ENCODE measurements around the gene ZC3H7B.

ZC3H7B gene

DNA sequence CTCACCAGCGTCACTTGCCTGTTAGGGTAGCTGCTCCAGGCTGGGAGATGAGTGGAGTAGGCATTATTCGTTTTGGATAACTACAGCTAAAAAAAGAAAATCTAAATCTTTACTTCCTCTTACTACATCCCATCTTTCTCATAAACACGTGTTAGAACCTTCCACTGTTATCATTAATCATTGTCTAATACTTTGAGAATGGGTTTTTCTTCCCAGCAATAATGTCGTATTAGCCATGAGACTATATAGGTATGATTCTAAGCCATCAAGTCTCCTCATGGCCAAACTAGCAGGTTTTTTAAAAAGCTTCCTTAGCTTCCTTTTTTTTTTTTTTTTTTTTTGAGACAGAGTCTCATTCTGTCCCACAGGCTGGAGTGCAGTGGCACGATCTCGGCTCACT, 76.5 kb downstream of the ZC3H7B start:
- H3K4me1 ChIP-seq (ENCODE audit: control extremely low read depth in 1 of 4, control insufficient read depth in 4 of 4, insufficient read depth in 4 of 4, low read length in 3 of 4) = peaks cover 0 to 18% (median 14%) of the 10 kb centered on the region in 4 experiments
- 83% methylated on average over 1 of the region's 6 CpGs for WGBS (ENCODE audit: insufficient coverage)
- CTCF ChIA-PET = interaction anchor here (0.6 to 1.2 kb wide), 3 partner anchors 15 to 220 kb away, joined by 3 to 4 read pairs (median 3); no protein-coding TSS in a partner anchor
- peak in 1 of 3 donors; percentile 2 for DNase-seq
- POLR2A ChIA-PET = interaction anchor here (1.4 kb wide), 1 partner anchor 76 kb away, joined by 3 read pairs; the partner anchor contains the start of gene ZC3H7B
- H3K27ac ChIP-seq (ENCODE audit: insufficient read depth in 1 of 2, low read depth in 1 of 2, low read length in 2 of 2, poor library complexity in 1 of 2, severe bottlenecking in 2 of 2) = no peak overlapping the region
- H3K27me3 ChIP-seq (replicated peaks in 2 of 5; ENCODE audit: control insufficient read depth in 4 of 5, insufficient read depth in 5 of 5, low read length in 4 of 5) = peaks cover 0 to 2% (median 0%) of the 10 kb centered on the region in 5 experiments
- H3K36me3 ChIP-seq (ENCODE audit: control insufficient read depth in 4 of 4, insufficient read depth in 4 of 4, low read length in 3 of 4) = no peaks in the 10 kb centered on the region
- no peak overlapping the region for H3K4me3 ChIP-seq (ENCODE audit: control insufficient read depth in 1 of 7, extremely low read depth in 1 of 7, insufficient read depth in 4 of 7, low read depth in 2 of 7, low read length in 6 of 7)
- no peaks in the 10 kb centered on the region for H3K9me3 ChIP-seq (ENCODE audit: control extremely low read depth in 1 of 5, control insufficient read depth in 4 of 5, insufficient read depth in 2 of 5, low read depth in 1 of 5, low read length in 4 of 5)

DNA sequence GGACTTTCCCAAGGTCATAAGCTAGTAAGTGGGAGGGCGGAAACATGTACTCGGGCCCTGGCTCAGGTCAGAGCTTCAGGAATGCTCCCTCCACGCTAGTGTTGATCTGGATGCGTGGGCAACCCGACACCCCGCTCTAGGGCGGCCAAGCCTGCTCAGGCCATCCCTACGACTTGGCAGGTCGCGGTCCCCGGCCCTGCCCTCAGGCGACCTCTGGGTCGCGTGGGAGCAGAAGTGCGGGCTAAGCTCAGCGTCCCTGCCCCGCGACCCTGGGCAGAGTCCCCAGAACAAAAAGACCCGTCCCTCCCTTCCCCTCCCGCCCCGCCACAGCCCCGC, 79.6 kb downstream of the ZC3H7B start:
- CTCF ChIA-PET = interaction anchor here (1.1 to 3.9 kb wide), 5 partner anchors 9 to 137 kb away, joined by 3 to 12 read pairs (median 3); no protein-coding TSS in a partner anchor
- Histone ChIP-seq H3K36me3 (ENCODE audit: control insufficient read depth in 4 of 4, insufficient read depth in 4 of 4, low read length in 3 of 4) (no peaks in the 10 kb centered on the region), H3K4me3 (ENCODE audit: control insufficient read depth in 1 of 7, extremely low read depth in 1 of 7, insufficient read depth in 4 of 7, low read depth in 2 of 7, low read length in 6 of 7) (peak overlapping the region in 6 of 7 experiments; percentile 43 to 76 (median 64)), H3K4me1 (ENCODE audit: control extremely low read depth in 1 of 4, control insufficient read depth in 4 of 4, insufficient read depth in 4 of 4, low read length in 3 of 4) (peaks cover 0 to 22% (median 16%) of the 10 kb centered on the region in 4 experiments), H3K27me3 (replicated peaks in 2 of 5; ENCODE audit: control insufficient read depth in 4 of 5, insufficient read depth in 5 of 5, low read length in 4 of 5) (peaks cover 0 to 2% (median 0%) of the 10 kb centered on the region in 5 experiments), H3K27ac (ENCODE audit: insufficient read depth in 1 of 2, low read depth in 1 of 2, low read length in 2 of 2, poor library complexity in 1 of 2, severe bottlenecking in 2 of 2) (peak overlapping the region; percentile 54 to 86), H3K9me3 (ENCODE audit: control extremely low read depth in 1 of 5, control insufficient read depth in 4 of 5, insufficient read depth in 2 of 5, low read depth in 1 of 5, low read length in 4 of 5) (no peaks in the 10 kb centered on the region)
- DNase-seq = no peak
- WGBS (ENCODE audit: insufficient coverage) = 8% methylated on average over 11 of the region's 22 CpGs
- POLR2A ChIA-PET = interaction anchor here (0.6 to 1.4 kb wide), 5 partner anchors 14 to 66 kb away, joined by 3 to 6 read pairs (median 3); partner anchors contain the start of gene TOB2

DNA sequence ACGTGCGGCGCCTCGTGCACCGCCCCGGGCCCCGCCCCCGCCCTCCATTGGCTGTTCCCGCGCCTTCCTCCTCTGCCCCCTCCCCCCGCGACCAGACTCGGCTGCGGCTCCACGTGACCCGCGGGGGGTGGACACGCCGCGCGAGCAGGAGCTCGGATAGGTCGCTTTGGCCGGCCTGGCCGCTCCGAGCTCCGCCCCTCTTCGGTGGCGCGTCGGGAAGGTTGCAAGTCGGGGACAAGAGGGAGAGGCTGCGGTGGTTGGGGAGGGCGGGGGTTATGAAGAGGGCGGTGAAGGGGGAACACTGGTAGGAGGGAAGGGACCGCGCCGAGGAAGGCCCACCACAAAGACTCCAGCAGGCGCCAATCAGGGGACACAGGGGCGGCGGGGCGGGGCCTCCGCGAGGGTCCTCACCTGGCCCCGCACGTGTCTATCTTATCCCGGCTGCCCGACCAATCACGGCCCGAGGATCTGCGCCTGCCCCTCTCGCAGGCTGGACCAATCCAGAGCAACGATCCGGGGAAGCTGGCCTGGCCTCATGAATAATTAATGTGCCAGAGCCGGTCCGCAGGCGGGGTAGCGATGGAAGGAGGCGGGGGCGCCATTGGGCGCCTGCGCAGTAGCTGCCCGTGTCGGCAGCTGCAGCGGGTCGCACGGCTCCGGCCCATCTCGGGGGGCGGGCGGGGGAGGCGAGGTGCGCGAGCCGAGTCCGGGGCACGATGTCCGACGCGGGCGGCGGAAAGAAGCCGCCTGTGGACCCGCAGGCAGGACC, 80.2 kb downstream of the ZC3H7B start, which contains the start of gene TEF:
Gene TEF (plus strand): TSS at position 614 of the 769 bp plus-strand sequence. CDS start 103 bp downstream, at position 717.
- WGBS (ENCODE audit: insufficient coverage) = under 1% methylated on average over 56 of the region's 84 CpGs
- Histone ChIP-seq H3K4me1 (ENCODE audit: control extremely low read depth in 1 of 4, control insufficient read depth in 4 of 4, insufficient read depth in 4 of 4, low read length in 3 of 4) (peaks cover 0 to 22% (median 16%) of the 10 kb centered on the region in 4 experiments), H3K36me3 (ENCODE audit: control insufficient read depth in 4 of 4, insufficient read depth in 4 of 4, low read length in 3 of 4) (no peaks in the 10 kb centered on the region), H3K4me3 (ENCODE audit: control insufficient read depth in 1 of 7, extremely low read depth in 1 of 7, insufficient read depth in 4 of 7, low read depth in 2 of 7, low read length in 6 of 7) (peak within 1 kb of the TSS; percentile 52 to 89 (median 72)), H3K27me3 (replicated peaks in 2 of 5; ENCODE audit: control insufficient read depth in 4 of 5, insufficient read depth in 5 of 5, low read length in 4 of 5) (peaks cover 0 to 2% (median 0%) of the 10 kb centered on the region in 5 experiments), H3K9me3 (ENCODE audit: control extremely low read depth in 1 of 5, control insufficient read depth in 4 of 5, insufficient read depth in 2 of 5, low read depth in 1 of 5, low read length in 4 of 5) (no peaks in the 10 kb centered on the region), H3K27ac (ENCODE audit: insufficient read depth in 1 of 2, low read depth in 1 of 2, low read length in 2 of 2, poor library complexity in 1 of 2, severe bottlenecking in 2 of 2) (peak within 1 kb of the TSS; percentile 54 to 86)
- ChIA-PET CTCF (interaction anchor here (1.1 to 3.9 kb wide), 7 partner anchors 9 to 137 kb away, joined by 3 to 12 read pairs (median 3); no protein-coding TSS in a partner anchor), POLR2A (interaction anchor here (0.6 to 1.4 kb wide), 6 partner anchors 15 to 87 kb away, joined by 3 to 6 read pairs (median 3); partner anchors contain the start of genes ACO2 and TOB2)
- peak; percentile 98 to 99 (median 99) for DNase-seq

DNA sequence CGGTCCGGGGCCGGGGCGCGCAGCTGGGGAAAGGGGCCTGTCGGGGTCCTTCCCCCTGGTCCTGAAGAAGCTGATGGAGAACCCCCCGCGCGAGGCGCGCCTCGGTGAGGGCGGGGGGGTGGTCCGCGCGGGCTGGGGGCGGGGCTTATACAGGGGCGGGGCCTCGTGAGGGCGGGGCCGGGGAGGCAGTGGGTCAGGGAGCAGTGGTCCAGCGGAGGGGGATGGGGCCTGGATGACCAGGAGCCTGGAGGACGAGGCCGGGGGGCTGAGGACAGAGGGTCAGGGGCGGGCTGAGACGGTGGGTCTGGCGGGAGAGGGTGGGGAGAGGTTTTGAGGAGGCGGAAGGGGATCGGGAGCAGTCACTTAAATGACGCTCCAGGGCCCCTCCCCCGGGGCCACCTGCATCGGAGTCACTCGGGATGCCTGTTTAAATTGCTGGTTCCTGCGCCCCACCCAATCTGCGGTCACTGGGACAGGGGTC, 80.8 kb downstream of the ZC3H7B start:
- 0% methylated on average over 9 of the region's 35 CpGs for WGBS (ENCODE audit: insufficient coverage)
- peak; percentile 38 to 62 (median 57) for DNase-seq
- Histone ChIP-seq H3K27me3 (replicated peaks in 2 of 5; ENCODE audit: control insufficient read depth in 4 of 5, insufficient read depth in 5 of 5, low read length in 4 of 5) (peaks cover 0 to 2% (median 0%) of the 10 kb centered on the region in 5 experiments), H3K9me3 (ENCODE audit: control extremely low read depth in 1 of 5, control insufficient read depth in 4 of 5, insufficient read depth in 2 of 5, low read depth in 1 of 5, low read length in 4 of 5) (no peaks in the 10 kb centered on the region), H3K27ac (ENCODE audit: insufficient read depth in 1 of 2, low read depth in 1 of 2, low read length in 2 of 2, poor library complexity in 1 of 2, severe bottlenecking in 2 of 2) (peak overlapping the region in 1 of 2 experiments; percentile 86), H3K4me3 (ENCODE audit: control insufficient read depth in 1 of 7, extremely low read depth in 1 of 7, insufficient read depth in 4 of 7, low read depth in 2 of 7, low read length in 6 of 7) (peak overlapping the region; percentile 52 to 89 (median 72)), H3K36me3 (ENCODE audit: control insufficient read depth in 4 of 4, insufficient read depth in 4 of 4, low read length in 3 of 4) (no peaks in the 10 kb centered on the region), H3K4me1 (ENCODE audit: control extremely low read depth in 1 of 4, control insufficient read depth in 4 of 4, insufficient read depth in 4 of 4, low read length in 3 of 4) (peaks cover 0 to 24% (median 19%) of the 10 kb centered on the region in 4 experiments)
- POLR2A ChIA-PET = interaction anchor here (0.6 to 1.4 kb wide), 4 partner anchors 30 to 87 kb away, joined by 3 to 6 read pairs (median 3); partner anchors contain the start of genes ACO2 and TOB2
- CTCF ChIA-PET = interaction anchor here (1.1 to 3.9 kb wide), 6 partner anchors 10 to 136 kb away, joined by 3 to 12 read pairs (median 4); no protein-coding TSS in a partner anchor

DNA sequence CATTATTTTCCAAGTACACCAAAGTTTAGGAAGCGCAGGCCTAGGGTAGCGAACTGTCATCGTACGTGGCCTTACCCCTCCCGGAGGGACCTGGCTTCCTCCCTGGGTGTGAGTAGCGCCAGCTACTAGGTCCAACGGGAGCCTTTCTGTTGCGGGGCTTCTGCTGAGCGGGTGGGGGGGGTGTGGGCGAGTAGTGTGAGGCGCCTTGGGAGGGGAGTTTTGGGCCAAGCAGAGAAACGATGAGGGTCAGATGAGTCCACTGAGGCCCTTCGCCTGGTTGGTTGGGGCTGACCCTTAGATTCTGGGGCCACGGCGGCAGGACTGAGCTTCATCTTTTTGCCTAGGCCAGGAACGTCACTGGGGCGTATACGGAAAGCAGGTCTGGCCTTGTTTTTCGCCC, 81.3 kb downstream of the ZC3H7B start:
- peak overlapping the region in 1 of 2 experiments; percentile 49 for H3K27ac ChIP-seq (ENCODE audit: insufficient read depth in 1 of 2, low read depth in 1 of 2, low read length in 2 of 2, poor library complexity in 1 of 2, severe bottlenecking in 2 of 2)
- H3K36me3 ChIP-seq (ENCODE audit: control insufficient read depth in 4 of 4, insufficient read depth in 4 of 4, low read length in 3 of 4) = no peaks in the 10 kb centered on the region
- peaks cover 0 to under 1% (median 0%) of the 10 kb centered on the region in 5 experiments for H3K27me3 ChIP-seq (replicated peaks in 2 of 5; ENCODE audit: control insufficient read depth in 4 of 5, insufficient read depth in 5 of 5, low read length in 4 of 5)
- CTCF ChIA-PET = interaction anchor here (1.6 to 3.9 kb wide), 2 partner anchors 16 to 19 kb away, joined by 7 to 12 read pairs; no protein-coding TSS in a partner anchor
- H3K9me3 ChIP-seq (ENCODE audit: control extremely low read depth in 1 of 5, control insufficient read depth in 4 of 5, insufficient read depth in 2 of 5, low read depth in 1 of 5, low read length in 4 of 5) = no peaks in the 10 kb centered on the region
- H3K4me1 ChIP-seq (ENCODE audit: control extremely low read depth in 1 of 4, control insufficient read depth in 4 of 4, insufficient read depth in 4 of 4, low read length in 3 of 4) = peaks cover 0 to 28% (median 23%) of the 10 kb centered on the region in 4 experiments
- WGBS (ENCODE audit: insufficient coverage) = 70% methylated on average over 10 of the region's 19 CpGs
- POLR2A ChIA-PET = interaction anchor here (1.4 kb wide), 1 partner anchor 61 kb away, joined by 3 read pairs; no protein-coding TSS in a partner anchor
- H3K4me3 ChIP-seq (ENCODE audit: control insufficient read depth in 1 of 7, extremely low read depth in 1 of 7, insufficient read depth in 4 of 7, low read depth in 2 of 7, low read length in 6 of 7) = peak overlapping the region; percentile 38 to 89 (median 72)
- DNase-seq = no peak

DNA sequence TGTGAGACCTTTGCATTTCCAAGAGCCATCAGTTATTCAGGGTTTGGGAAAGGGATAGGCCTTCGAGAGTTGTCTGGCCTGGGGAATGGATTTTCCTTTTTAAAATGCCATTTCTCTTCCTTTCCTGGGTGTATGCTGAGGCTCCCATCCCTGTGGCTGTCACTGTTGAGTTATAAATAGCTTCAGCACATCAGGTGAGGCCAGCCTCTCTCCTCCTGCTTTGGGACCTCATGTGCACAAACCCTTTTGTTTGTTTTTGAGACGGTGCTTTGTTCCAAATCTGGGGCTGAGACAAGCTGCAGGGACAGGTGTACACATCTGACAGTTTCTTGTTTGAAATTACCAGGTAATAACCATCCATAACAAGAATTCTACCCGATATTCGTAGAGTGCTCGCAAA, 81.8 kb downstream of the ZC3H7B start:
- Histone ChIP-seq H3K36me3 (ENCODE audit: control insufficient read depth in 4 of 4, insufficient read depth in 4 of 4, low read length in 3 of 4) (no peaks in the 10 kb centered on the region), H3K4me3 (ENCODE audit: control insufficient read depth in 1 of 7, extremely low read depth in 1 of 7, insufficient read depth in 4 of 7, low read depth in 2 of 7, low read length in 6 of 7) (peak overlapping the region in 2 of 7 experiments; percentile 70 to 89), H3K27me3 (replicated peaks in 2 of 5; ENCODE audit: control insufficient read depth in 4 of 5, insufficient read depth in 5 of 5, low read length in 4 of 5) (no peaks in the 10 kb centered on the region), H3K27ac (ENCODE audit: insufficient read depth in 1 of 2, low read depth in 1 of 2, low read length in 2 of 2, poor library complexity in 1 of 2, severe bottlenecking in 2 of 2) (peak overlapping the region in 1 of 2 experiments; percentile 49), H3K9me3 (ENCODE audit: control extremely low read depth in 1 of 5, control insufficient read depth in 4 of 5, insufficient read depth in 2 of 5, low read depth in 1 of 5, low read length in 4 of 5) (no peaks in the 10 kb centered on the region), H3K4me1 (ENCODE audit: control extremely low read depth in 1 of 4, control insufficient read depth in 4 of 4, insufficient read depth in 4 of 4, low read length in 3 of 4) (peaks cover 0 to 27% (median 22%) of the 10 kb centered on the region in 4 experiments)
- ChIA-PET CTCF (interaction anchor here (1.4 to 3.9 kb wide), 3 partner anchors 17 to 135 kb away, joined by 3 to 12 read pairs (median 7); no protein-coding TSS in a partner anchor), POLR2A (interaction anchor here (1.4 kb wide), 1 partner anchor 60 kb away, joined by 3 read pairs; no protein-coding TSS in a partner anchor)
- WGBS (ENCODE audit: insufficient coverage) = 92% methylated on average over 2 of the region's 5 CpGs
- DNase-seq = no peak
